SK-N-MC (cell line): Measurements from ENCODE around the gene ZNF554.

Source experiments
- EZH2 ChIP-seq: fragments of 200-600 bp; sonication (generic); IDR thresholded peaks from one replicate; pipeline ENCODE4 v1.6.1; 2017; ENCODE audit warnings: antibody characterized with exemption
- POLR2AphosphoS5 ChIP-seq: IDR thresholded peaks from 2 replicates; pipeline ENCODE4 v1.6.1; 2012; ENCODE audit warnings: mild to moderate bottlenecking, low read depth, low read length, borderline replicate concordance

- TF ChIP-seq EZH2 = no peak
- TF ChIP-seq POLR2AphosphoS5 = no peak
Measured at GRCh38 chr19:2796659-2797266, 22.9 kb upstream of the ZNF554 start.
